ENCODE data around the gene RARS1.

DNA sequence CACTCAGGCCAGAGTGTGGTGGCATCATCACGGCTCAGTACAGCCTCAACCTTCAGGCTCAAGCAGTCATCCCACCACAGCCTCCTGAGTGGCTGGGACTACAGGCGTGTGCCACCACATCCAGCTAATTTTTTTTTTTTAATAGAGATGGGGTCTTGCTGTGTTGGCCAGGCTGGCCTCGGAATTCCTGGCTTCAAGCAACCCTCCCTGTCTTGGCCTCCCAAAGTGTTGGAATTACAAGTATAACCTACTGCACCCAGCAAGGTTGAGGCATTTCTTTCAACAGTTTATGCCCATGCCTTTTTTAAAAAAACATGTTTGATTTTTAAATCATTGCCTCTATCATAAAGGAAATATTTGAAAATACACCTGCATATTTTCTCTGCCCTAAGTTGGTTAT, 2.8 kb downstream of the RARS1 start:
- TF ChIP-seq, protein P1, sequence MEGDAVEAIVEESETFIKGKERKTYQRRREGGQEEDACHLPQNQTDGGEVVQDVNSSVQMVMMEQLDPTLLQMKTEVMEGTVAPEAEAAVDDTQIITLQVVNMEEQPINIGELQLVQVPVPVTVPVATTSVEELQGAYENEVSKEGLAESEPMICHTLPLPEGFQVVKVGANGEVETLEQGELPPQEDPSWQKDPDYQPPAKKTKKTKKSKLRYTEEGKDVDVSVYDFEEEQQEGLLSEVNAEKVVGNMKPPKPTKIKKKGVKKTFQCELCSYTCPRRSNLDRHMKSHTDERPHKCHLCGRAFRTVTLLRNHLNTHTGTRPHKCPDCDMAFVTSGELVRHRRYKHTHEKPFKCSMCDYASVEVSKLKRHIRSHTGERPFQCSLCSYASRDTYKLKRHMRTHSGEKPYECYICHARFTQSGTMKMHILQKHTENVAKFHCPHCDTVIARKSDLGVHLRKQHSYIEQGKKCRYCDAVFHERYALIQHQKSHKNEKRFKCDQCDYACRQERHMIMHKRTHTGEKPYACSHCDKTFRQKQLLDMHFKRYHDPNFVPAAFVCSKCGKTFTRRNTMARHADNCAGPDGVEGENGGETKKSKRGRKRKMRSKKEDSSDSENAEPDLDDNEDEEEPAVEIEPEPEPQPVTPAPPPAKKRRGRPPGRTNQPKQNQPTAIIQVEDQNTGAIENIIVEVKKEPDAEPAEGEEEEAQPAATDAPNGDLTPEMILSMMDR (conservative IDR thresholded peaks at IDR 0.05; ENCODE audit: low read depth in 2 of 2): no peak
- TF ChIP-seq POLR2AphosphoS5 (IDR thresholded peaks at IDR 0.05; ENCODE audit: low read depth): no peak
- TF ChIP-seq EZH2phosphoT487 (IDR thresholded peaks at IDR 0.05; ENCODE audit: unreplicated experiment): no peak
- TF ChIP-seq JUNB (IDR thresholded peaks at IDR 0.05; ENCODE audit: unreplicated experiment): no peak
- no peak for TF ChIP-seq CREB1 (CRISPR knock-in tag; IDR thresholded peaks at IDR 0.05; ENCODE audit: low read depth)
- TF ChIP-seq, protein P2, sequence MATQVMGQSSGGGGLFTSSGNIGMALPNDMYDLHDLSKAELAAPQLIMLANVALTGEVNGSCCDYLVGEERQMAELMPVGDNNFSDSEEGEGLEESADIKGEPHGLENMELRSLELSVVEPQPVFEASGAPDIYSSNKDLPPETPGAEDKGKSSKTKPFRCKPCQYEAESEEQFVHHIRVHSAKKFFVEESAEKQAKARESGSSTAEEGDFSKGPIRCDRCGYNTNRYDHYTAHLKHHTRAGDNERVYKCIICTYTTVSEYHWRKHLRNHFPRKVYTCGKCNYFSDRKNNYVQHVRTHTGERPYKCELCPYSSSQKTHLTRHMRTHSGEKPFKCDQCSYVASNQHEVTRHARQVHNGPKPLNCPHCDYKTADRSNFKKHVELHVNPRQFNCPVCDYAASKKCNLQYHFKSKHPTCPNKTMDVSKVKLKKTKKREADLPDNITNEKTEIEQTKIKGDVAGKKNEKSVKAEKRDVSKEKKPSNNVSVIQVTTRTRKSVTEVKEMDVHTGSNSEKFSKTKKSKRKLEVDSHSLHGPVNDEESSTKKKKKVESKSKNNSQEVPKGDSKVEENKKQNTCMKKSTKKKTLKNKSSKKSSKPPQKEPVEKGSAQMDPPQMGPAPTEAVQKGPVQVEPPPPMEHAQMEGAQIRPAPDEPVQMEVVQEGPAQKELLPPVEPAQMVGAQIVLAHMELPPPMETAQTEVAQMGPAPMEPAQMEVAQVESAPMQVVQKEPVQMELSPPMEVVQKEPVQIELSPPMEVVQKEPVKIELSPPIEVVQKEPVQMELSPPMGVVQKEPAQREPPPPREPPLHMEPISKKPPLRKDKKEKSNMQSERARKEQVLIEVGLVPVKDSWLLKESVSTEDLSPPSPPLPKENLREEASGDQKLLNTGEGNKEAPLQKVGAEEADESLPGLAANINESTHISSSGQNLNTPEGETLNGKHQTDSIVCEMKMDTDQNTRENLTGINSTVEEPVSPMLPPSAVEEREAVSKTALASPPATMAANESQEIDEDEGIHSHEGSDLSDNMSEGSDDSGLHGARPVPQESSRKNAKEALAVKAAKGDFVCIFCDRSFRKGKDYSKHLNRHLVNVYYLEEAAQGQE (IDR thresholded peaks at IDR 0.05; ENCODE audit: unreplicated experiment): no peak
- TF ChIP-seq ZNF331 (CRISPR knock-in tag; IDR thresholded peaks at IDR 0.05; ENCODE audit: low read depth): no peak
- no peak for TF ChIP-seq ETS1 (IDR thresholded peaks at IDR 0.05)
- TF ChIP-seq EZH2 (IDR thresholded peaks at IDR 0.05; ENCODE audit: low read depth, unreplicated experiment): no peak
